Airway epithelial cell (primary cell): ENCODE measurements around the gene KCNJ5. TPM values are rescaled to one million over a fixed set of nuclear protein-coding genes. Genes with fewer than 3 reads are reported as not detected.

Experiments
- total RNA-seq: library from RNA; depleted of rRNA; stranded (reverse); fragments of >200 nt; gene quantifications from 2 replicates; pipeline ENCODE4 v1.2.3, GENCODE V29; 2015

Gene KCNJ5
- 0.85 and 1.3 TPM in 2 replicates for total RNA-seq

DNA sequence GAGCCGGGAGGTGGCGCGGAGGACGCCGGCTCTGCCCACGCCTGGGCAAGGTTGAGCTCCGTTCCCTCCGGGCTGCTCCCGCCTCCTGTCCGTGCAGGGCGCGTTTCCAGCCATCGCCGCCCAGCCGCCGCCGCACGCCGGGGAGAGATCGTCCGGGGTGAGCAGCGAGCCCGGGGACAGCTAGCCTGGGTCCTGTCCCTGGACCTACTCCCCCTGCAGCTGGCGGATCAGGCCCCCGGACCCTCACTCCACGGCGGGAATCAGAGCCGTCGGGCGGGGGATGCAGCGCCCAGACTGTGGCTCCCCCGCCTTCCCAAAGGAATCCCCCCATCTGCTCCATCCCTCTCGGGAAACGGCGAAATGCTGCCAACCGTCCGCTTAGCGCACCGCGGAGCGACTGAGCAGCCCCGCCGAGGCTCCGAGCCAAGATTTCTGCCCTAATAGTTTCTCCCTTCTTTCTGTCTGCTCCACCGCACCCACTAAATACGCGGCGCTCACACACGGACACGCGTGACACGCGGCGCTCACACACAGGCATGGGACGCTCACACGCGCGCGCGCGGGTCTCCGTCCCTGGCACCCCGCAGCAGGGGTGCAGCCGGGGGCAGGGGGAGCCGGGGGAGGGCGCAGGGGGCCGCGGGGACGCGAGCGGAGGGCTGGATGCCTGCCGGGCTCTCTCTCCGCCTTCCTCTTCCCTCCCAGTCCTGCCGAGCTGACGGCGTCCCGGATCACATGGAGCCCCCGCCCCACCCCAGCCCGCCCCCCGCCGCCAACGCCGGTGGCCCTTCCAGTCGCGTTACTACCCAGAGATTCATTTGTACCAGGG lies at the start of gene KCNJ5:
Gene KCNJ5 (plus strand): TSS at position 814 of the 826 bp plus-strand sequence. CDS start 19,918 bp downstream, outside the sequence.

DNA sequence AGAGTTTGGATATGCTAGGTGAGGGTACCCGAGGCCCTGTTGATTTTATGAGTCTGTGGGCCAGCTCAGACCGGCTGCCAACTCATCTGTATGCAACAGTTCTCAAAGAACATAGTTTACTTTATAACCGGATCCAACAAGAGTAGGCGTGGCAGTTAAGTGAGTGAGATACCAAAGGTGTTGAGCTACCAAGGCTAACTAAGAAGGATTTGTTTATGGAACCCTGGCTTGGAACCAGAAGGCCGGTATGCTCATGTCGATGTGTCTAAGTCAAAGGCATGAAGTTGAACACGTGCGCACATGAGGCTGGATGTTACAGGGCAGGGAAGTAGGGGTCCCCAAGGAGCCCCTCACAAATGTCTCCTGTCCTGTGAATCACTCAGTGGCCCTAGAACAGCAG lies 23.9 kb upstream of the KCNJ5 start, which contains the start of gene KCNJ1:
Gene KCNJ1 (minus strand): TSS at position 20 of the 400 bp plus-strand sequence. CDS start 27,053 bp downstream, outside the sequence.

DNA sequence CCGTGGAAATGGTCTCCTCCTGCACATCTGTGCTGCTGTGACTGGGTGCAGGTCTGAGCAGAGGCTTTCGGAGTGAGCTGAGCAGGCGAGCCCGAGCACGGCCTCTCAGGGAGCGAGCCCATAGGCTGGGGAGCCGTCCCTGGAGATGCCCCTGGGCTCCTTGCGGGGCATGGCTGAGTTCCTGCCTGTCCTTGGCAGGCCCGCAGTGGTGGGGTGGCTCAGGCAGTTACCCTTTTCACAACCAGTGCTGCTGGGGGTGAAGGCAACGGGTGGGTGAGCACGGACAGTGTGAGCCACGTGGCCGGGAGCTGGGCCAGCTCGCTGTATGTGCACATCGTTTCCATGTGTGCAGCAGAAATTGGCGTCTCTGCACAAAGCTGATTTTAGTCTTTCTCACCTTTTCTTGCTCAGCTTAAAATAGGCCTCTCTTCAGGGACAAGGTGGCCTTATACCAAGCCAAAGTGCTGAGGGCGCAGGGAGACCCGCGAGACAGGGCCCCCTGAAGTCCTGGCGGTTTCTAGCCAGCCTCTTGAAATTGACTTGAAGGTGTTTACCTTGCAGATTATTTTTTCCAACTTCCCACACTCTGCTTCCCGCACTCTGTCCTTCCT lies 51.8 kb downstream of the KCNJ5 start, which contains the start of gene TP53AIP1:
Gene TP53AIP1 (minus strand): TSS at position 55 of the 611 bp plus-strand sequence. CDS start 5,053 bp downstream, outside the sequence.

Other genes with a start within 250 kb of the KCNJ5 start
- gene FLI1, start 197.3 kb upstream of the KCNJ5 start, total RNA-seq = 3.0 and 5.6 TPM in 2 replicates
- 0.07 and 0.33 TPM in 2 replicates for gene KCNJ1, start 24.1 kb upstream of the KCNJ5 start, total RNA-seq
- 0.98 and 2.6 TPM in 2 replicates for gene TP53AIP1, start 51.5 kb downstream of the KCNJ5 start, total RNA-seq